ENCODE data around the gene ZNF331. TPM values are rescaled to one million over a fixed set of nuclear protein-coding genes. Genes with fewer than 3 reads are reported as not detected.

Gene ZNF331
- total RNA-seq, 1 donor from 2014 or later, result 25.7 TPM

GRCh38 chr19:53626976-53627375, 89.0 kb downstream of the ZNF331 start:
- no peaks in the 10 kb centered on the region for H3K36me3 Mint-ChIP-seq
- DNase-seq (ENCODE audit: extremely low spot score, unreplicated experiment), result no peak
- no peak overlapping the region for H3K4me3 Mint-ChIP-seq
- no peaks in the 10 kb centered on the region for H3K27me3 Mint-ChIP-seq
- TF ChIP-seq CTCF (conservative IDR thresholded peaks at IDR 0.05), result no peak
- H3K27ac Mint-ChIP-seq, result no peak overlapping the region
- H3K4me1 Mint-ChIP-seq (ENCODE audit: unreplicated experiment), result no peaks in the 10 kb centered on the region
- no peaks in the 10 kb centered on the region for H3K9me3 Mint-ChIP-seq

Other genes starting within 250 kb of the ZNF331 start
- gene ZNF845, start 204.4 kb upstream of the ZNF331 start, total RNA-seq (ENCODE audit: low replicate concordance), result 9.3 and 12.0 TPM in 2 replicates
- 19.7 and 31.3 TPM in 2 replicates for gene ZNF525, start 172.4 kb upstream of the ZNF331 start, total RNA-seq (ENCODE audit: low replicate concordance)
- 14.5 and 20.0 TPM in 2 replicates for gene ZNF765, start 143.0 kb upstream of the ZNF331 start, total RNA-seq (ENCODE audit: low replicate concordance)
- gene ZNF761, start 106.2 kb upstream of the ZNF331 start, total RNA-seq (ENCODE audit: low replicate concordance), result 15.3 and 18.0 TPM in 2 replicates
- gene ZNF813, start 70.4 kb upstream of the ZNF331 start, total RNA-seq (ENCODE audit: low replicate concordance), result 7.6 and 10.6 TPM in 2 replicates
- gene DPRX, start 93.9 kb downstream of the ZNF331 start, total RNA-seq (ENCODE audit: low replicate concordance), result not detected in 2 replicates

Measured in type B pancreatic cell (in vitro differentiated cells).